Stimulated activated CD4-positive, alpha-beta T cell treated with anti-CD3 and anti-CD28 coated beads, Interleukin-2, amount 100 ng/mL, for 48 hours (primary cell): ENCODE data around the gene TF.

Experiments
- DNase-seq, 2 donors: peaks; one replicate each; pipeline ENCODE4 v3.0.0-alpha.2; 2020

Gene TF

DNA sequence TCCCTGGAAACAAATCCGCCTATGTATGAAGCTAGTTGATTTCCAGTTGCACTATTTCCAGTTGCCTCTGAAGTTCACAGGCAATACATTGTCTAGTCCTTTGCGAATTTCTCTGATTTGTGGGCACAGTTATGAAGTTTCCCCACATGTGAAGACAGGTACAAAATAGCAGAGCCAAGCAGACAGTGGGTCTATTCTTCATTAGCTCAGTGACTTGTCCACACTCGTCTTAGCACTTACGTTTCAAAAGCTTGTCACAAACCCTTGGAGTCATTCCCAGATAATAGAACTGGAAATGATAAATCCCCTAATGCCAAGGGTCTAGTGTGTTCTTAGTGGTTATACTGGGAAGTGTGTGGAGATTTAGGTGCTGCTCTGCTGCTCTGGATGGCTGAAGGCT is 73.9 kb downstream of the TF start:
- DNase-seq, result no peak

DNA sequence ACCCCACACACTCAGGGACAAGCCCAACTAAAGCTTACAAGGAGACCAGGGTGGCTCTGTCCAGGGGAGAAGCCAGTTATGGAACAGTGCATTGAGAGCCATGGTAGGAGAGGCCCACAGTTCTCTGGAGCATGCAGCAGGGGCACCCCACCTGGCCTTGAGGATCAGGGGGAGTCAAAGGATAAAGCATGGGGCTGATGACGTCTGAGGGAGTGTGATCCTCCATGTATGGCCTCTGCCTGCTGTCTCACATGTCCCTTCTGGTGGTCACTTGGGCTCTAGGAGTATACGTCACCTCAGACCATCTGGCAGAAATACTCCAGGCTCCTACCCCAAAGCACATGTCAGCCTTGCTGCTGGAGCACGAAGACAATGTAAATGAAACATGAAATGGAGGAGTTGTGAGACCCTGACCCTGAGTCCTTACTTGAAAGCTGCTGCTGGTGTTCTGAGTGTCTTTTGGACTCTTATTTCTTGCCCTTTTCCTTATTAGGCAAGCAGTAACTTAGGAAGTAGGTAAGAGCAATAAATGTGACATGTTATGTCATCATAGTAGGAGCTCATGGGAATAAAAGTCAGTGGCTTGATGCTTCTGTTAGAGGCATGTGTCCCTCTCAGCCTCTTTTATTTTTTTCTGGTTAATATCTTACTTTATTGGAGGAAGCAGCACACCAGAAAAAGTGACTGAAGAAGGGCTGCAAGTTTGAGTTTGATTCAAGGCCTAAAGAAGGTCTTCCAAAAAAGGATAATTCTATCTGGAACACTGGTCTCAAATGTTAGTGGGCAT is 74.9 kb downstream of the TF start:
- no peak for DNase-seq

DNA sequence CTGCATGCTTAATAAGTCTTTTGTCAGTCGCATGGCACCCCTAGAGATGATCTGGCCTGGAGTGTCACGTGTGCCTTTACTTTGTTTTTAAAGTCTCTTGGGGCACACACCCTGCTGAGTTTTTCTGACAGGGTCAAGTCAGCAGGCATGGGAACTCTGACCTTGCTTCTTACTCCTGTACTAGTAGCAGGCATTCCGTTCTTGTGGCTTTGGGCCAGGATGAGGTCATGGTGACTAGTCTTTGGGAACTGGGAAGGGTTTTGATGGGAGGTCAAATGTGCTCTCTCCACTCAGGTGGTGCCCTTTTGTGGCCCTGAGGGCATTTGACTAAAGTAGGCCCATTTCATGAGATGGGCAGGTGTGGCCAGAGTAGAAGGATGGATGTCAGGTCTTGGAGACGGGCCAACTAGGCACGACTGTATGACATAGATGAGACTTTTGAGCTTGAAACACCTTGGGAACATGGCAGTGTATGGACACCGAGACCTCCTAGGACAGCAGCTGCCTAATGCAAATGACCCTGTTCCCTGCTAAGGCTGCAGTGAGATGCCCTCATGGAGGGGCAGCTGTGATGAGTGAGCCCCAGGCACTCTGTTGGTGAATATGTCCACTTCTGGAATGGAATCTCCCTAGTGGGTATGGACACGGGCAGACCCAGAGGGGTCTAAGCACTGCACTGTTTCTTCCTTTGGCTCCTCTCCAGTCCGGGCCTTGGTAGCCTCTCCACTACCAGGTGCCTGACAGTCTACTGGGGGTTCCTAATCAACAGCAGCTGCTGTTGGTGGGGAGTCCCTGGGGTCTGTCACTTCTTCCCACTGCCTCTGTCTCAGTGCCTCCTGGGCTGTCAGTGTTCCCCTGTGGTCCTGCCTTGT is 75.8 kb downstream of the TF start:
- no peak for DNase-seq

DNA sequence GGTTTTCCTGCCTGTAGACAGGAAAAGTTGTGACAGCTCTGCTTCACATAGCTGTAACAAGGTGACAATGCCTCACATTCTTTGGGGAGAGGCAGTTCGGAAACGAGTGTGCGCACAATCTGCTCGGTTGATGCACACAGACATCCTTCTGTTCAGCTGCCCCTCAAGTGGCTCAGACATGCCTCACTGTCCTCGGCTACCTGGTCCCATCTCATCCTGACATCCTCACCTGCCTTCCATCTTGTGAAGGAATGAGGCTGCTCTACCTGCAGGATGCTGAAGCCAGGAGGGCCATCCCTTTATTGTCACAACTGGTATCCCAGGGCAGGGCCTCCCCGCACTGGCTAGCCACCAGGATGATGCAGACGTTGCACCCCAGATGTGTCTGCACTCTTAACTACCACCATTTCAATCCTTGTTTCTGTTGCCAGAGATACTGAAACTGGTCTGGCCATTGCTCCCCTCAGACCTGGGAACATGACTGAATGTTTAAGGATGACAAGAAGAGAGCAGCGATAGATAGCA is 78.8 kb downstream of the TF start:
- no peak for DNase-seq

DNA sequence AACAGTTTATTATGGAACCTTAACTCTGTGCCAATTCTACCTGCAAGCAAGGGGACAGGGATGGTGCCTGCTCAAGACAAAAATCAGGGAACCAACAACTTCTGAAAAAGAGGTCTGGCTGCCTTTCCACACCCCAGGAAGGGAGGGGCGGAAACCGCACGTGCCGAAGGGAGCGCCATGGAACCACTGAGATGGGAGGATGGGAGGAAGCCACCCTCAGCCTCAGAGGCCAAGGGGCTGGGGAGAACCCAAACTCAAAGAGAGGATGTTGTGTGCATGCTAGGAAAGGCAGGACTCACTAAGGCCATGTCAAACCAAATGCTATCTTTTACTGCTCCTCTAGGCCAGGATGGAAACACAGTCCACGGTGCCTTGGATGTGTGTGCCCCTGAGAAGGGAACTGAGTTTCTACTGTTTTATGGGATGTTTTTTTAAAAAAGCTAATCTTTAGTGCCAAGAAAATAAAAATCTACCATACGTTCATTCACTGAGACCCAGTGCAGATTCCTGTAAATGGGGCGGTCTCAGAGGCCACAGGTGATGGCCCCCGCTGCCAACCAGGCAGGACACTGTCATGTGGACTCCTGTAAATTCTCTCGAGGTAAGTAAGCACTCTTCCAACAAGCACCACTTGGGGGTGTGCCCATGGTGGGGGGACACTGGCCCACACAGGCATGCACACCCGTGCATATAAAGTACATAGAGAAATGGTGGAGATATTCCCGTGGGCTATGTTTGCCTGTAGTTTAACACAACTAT is 80.0 kb downstream of the TF start:
- DNase-seq, result no peak

DNA sequence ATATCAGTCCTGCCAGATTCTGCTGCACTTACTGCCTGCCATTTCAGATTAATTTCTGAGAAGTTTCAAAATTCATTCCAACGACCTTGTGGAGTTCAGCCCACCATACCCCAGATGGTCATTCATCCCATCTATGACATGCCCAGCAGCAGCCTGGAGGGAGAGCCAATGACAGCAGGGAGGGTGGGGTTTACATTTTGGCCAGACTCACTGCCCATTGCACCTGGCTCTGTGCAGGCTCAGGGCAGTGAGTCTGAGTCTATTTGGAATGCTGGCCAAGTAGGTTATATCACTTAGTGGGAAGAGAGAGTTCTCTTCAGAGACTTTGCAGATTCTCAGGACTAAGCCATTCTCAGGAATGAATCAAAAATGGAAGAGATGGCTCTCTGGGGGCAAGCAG is 80.9 kb downstream of the TF start:
- DNase-seq, result no peak

DNA sequence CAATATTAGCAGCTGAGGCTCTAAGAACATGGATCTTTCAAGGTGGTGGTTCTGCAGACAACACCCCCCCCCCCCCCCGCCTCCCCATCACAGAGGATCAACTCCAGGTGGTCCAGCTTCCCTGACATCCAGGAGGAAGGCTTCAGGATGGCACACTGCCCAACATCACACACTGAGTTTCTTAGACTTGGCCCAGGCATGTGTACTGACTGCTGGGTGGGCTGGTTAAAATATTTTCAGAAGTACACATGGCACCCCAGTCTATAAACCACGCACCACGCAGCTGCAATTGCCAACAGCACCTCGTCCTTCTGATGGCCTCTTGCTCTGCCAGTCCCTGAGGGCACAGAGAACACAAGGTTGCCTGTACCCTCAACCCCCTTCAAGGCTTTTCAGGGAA is 81.5 kb downstream of the TF start:
- no peak for DNase-seq

DNA sequence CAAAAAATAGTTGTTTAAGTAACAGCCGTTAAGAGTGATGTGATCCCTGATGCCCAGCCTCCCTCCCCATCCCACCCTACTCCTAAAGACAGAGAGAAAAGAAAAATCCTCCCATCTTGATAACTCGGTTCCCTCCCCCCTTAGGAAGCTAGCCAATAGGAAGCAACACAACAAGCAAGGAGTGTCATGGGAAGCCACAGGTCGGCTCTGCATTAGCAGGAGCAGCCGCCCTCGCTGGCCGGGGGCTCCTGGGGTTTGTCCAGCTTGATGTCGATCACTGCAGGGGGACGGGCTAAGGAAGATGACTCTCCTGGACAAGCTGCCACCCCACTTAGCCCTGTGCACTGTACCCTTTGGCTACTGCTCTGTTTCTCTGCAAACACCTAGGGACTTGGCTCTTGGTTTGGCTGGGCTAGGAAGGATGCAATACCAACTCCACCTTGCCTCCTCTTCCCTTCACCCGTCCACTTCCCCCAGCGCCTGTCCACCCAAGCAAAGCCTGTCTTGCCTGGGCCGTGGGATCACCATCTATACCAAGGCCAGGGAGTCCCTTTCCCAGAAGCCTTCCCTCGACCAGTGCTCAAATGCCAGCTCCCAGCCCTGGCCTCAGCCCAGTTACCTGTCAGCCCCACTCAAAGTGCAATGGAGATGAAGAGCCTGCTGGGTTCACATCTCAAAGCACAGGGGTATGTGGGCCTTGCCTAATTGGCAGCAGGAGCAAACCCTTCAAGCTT is 82.5 kb downstream of the TF start:
- no peak for DNase-seq

DNA sequence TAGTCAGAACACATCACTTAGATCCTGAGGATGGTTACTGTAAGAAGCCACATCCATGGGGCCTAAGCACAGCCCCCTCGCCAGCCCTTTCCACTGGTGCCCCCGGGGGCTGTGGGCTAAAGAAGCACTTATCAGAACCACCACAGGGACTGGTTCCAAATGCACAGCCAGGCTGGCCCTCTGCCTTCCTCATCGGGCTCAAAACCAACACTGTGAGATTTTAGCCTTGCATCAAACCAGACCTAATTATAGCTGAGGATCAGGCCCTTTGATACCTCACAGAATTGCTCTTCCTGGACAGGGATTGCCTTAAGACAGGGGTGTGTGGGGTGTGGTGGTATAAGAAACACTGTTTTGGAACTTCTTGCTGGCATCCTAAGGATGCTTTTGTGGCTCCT is 83.1 kb downstream of the TF start:
- DNase-seq, result no peak

DNA sequence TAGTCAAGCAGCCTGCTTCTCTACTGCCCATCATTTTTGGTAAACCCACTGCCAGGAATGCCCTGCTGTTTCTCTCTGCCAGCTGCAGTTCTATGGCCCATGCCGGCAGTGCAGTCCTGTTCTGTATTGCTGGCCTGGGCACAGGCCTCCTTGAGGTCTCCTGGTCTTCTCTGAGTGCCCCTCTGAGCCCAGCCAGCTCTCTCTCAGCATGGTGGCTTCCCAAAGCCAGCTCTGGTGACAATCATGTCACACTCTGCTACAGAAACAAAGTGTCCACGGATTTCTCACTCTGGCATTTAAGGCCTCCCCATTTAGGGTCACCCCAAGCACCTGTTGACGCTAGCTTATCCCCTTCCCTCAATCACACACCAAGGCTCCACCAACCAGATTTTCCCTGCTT is 83.9 kb downstream of the TF start:
- DNase-seq, result no peak

DNA sequence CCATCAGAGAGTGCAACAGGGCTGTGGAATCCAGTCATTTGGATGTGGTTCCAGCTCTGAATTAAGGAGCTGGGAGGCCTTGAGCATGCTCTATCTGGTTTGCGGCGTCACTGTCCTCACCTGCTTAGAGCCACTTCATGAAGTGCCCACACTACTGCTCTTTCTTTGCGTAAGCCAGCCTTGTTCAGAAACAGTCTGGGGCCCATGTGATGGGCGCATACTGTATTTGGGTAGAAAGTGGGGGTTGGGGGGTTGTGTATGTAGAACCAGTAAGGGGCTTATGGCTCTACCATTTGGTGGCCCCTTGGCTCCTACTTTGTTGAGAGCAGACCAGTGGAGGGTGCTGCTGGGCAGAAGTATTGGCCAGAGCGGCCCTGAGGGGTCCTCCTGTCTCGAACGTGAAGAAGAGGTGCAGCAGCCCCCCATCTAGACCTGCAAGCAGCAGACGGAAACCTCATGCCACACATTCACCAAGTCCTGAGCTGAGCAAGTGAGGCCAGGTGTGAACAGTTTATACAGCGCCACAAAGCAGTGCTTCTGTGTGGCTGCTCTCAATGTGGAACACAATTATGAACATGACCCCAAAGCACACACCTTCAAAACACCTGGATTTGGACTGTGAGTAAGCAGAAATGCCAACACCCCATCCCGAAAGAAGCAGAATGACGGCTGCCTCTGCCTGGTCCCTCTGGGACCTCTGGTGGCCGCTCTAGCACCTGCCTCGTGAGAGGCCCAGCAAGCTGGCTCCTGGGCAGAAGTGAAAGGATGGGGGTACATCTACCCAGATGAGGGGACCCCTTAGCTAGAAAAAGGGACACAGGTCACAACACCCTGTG is 86.0 kb downstream of the TF start:
- no peak for DNase-seq

DNA sequence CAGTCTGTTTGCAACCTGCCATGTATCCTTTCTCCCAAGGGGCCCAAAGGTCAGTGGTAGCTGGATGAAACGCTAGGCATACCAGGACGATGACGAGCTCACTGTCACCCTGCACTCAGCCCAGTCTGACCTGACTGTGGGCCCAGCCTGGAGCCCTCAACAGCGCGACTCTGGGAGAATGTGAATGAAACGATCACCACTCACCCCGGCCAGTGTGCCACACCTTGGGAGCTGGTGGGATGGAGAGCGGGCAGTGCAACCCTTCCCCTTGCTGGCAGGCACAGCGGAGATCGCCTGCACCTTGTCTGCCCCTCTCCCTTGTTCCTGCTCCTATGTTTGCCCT is 86.6 kb downstream of the TF start:
- no peak for DNase-seq

DNA sequence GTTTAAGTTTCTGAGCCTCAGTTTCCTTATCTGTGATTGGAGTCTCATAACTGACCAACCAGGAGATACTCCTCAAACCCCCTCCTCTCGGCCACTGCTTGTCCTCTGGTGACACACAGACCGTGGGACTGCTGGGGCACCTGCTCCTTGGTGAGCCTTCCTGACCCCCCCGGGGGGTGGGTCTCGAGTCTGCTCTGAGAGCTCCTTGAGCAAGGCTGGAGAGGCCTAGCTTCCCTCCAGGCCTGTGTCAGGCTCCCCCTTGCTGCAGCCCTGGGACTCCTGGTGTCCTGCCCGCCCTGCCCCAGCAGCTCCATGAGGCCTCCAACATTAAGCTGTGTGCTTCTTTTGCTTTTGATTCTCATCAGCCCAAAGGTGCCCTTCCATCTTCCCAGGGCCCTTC is 87.1 kb downstream of the TF start:
- no peak for DNase-seq

DNA sequence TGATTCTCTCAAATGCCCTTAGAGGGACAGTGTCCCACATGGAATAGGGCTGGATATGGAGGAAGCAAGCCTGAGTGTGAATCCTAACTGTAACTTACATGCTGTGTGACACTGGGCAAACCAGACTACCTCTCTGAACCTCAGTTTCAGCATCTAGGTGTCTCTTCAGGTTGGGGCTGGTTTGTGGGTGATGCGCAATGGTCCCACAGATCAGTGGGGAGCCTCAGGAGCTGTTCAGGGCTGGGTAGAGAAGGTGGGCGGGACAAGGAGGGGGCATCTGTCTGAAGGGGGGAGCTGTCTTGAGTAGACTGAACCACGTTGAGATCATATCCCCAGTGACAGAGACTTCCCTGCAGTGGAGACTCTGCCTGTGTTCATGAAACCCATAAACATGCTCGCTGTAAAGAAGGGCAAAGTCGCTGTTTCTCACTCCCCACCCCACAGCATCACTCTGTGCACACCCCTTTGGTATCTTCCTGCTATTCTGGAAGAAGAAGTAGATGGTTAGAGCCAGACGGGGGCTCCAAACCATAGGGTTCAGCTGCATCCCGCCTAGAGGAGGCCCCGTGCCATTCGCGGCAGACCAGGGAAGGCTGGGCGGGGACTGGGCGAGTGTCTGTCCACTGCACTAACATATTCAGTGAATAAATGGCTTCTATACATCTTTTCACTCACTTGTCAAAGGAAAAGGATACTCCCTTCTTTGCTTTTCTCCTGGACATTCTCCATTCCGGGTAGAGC is 87.9 kb downstream of the TF start:
- no peak for DNase-seq

DNA sequence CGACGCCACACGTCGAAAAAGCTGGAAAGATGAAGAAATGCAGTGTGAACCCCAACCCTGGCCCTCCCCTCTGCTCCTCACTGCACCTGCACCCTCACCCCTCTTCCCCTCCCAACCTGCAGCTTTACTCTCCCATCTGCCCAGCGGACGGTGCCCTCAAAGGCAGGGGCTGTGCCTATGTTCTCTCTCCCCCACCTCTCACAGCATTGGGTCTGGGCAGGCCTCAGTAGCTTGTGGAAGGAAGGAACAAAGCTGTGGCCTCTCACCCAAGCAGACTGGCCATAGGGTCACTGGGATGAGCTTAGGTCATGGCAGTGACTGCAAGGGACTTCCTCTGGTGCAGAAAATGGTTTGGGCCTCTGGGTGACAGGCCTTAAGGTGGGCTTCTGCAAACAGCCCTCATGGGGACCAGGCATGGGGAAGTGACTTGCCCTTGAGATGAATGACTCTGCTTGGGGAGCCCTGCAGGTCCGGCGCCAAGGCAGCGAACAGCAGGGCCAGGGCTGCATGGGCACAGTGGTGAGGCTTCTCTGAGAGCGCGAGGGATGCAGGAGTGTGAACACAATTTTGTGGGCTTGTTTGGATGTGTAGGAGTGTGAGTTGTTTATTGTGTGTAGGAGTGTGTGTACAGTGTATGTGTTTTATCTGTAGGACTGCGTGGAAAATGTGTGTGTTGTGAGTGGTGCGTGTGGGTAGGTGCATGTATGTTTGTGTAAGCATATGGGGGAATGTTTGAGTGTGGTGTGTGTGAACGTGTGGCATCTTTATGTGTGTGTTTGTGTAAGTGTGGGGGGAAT is 88.6 kb downstream of the TF start:
- DNase-seq, result no peak

DNA sequence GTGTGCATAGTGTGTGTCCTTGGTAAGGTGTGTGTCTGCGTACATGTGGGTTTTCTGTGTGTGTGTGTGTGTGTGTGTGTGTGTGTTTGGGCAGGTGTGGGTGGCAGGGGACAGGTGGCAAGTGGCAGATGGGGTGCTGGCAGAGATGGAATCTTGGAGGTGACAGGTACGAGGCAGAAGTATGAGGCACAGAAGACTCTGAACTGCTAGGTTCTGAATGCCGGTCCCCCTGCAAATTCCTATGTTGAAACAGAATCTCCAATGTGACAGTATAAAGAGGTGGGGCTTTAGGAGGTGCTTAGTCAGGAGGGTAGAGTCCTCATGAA is 89.2 kb downstream of the TF start:
- DNase-seq, result no peak

DNA sequence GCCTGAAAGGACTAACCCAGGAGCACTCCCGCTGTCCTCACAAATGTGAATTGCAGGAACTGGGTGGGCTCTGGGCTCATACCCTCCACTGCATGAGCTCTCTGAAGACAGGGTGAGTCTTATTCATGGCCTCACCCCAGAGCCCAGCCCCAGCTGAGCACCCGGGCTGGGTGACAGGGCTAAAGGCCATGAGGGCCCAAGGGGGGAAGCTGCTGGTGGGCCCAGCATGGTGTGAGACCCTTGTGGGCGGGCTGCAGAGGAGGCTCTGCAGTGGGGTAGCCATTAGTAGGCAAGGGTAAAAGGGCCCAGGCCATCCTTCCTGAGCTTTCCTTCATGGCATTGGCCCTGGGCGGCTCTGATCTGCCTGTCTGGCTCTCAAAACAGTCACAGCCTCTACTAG is 89.8 kb downstream of the TF start:
- no peak for DNase-seq

DNA sequence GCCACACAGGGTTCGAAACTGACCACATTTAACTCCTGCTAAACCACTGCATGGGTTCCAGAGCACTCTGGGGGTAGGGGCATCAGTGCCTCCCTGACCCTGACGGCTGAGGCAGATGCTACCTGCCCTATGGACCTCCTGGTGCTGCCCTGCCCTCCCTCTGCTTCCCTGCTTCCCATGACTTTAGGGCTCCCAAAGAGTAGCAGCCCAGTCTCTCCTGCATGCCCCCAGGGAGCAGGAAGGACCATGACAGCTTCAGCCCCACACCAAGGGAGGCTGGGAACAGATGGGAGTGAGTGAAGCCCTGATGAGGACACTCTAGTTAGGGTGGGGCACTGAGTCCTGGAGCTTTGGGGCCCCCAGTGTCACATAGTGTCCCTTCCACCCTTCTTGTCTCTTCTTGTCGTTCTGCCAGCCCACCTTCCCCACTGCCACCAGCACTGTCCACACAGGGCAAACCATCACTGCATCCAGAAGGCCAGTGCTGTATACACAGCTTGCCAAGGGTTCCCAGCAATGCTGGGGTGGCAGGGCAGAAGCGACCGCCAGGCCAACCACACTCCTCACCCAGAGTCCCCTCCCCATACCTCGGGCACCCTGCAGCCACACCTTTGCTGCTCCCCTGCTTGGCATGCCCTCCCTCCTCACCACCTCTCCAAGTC is 90.4 kb downstream of the TF start:
- DNase-seq, result no peak

DNA sequence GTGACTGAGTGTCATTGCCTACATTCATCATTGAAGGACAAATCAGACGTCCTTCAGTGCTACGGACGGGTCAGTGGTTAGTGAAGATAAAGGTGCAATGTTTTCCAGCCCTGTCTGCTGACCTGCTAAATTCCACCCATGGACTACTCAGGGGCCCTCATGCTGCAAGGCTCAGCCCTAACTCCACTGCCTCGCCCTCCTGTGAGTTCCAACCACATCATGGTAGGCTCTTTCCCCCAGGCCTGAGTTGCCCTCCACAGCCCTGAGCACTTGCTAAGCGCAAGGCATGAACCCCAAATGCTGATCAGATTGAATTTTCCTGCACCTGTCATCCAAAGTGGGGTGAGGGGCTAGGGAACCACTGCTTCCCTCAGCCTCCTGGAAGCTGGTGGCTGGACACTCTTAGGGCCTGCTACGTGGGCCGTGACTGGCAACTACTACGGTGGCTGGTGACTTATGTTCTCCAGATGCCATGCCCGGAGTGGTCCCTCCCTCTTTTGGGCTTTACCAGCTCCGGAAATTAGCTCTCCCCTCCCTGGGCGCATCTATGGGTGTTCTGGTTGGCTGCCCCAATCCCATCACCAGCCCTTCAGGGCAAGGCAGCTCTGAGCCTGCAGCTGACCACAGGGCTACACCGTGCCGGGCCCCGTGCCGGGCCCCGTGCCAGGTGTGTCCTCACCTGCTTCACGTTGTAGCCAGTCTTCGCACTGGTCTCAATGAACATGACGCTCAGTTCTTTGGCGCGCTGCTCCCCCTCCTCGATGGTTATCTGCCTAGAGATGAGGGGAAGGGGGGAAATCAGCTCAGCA is 91.5 kb downstream of the TF start:
- no peak for DNase-seq
